Esophagus squamous epithelium (tissue), 4 donors: ENCODE data around the gene GLIS2.

ENCODE experiments used
- CTCF ChIP-seq, 6 experiments: fragments of 450-650 bp in 4 of 6; fragments of 200-600 bp in 2 of 6; sonication (generic) in 2 of 6; IDR thresholded peaks; one replicate each; pipeline ENCODE4 v1.5.1; 2016 to 2019; ENCODE audit warnings: antibody characterized with exemption in 6 of 6, mild to moderate bottlenecking in 4 of 6, moderate library complexity in 4 of 6
- POLR2A ChIP-seq, 4 donors: fragments of 450-650 bp; IDR thresholded peaks; one replicate each; pipeline ENCODE4 v1.6.1; 2017; ENCODE audit warnings: antibody characterized with exemption in 4 of 4, mild to moderate bottlenecking in 4 of 4, moderate library complexity in 3 of 4

GRCh38 chr16:4333308-4333638 lies 17.4 kb downstream of the GLIS2 start:
- TF ChIP-seq CTCF (IDR thresholded peaks at IDR 0.05) (no peak), POLR2A (IDR thresholded peaks at IDR 0.05) (no peak)
